Activated CD4-positive, alpha-beta memory T cell treated with anti-CD3 and anti-CD28 coated beads for 36 hours (primary cell): ENCODE measurements around the gene TECR. TPM values are rescaled to one million over a fixed set of nuclear protein-coding genes. Genes with fewer than 3 reads are reported as not detected.

ENCODE experiments used
- CTCF ChIA-PET: fragments of 350-600 bp; sonication (Branson Sonifier 250); formaldehyde crosslinking; loops from one replicate; lab custom pipeline; 2021; ENCODE audit warnings: antibody characterized with exemption, inconsistent platforms; lab: Charles Lee
- POLR2A ChIA-PET: fragments of 350-600 bp; sonication (Branson Sonifier 250); formaldehyde crosslinking; loops from one replicate; lab custom pipeline; 2021; ENCODE audit warnings: antibody characterized with exemption; lab: Charles Lee
- DNase-seq: peaks from one replicate; pipeline ENCODE4 v3.0.0-alpha.2; 2020
- H3K27ac Mint-ChIP-seq: one replicate; pipeline ENCODE4 v1.8.0; 2021; ENCODE audit warnings: mixed read lengths
- H3K27me3 Mint-ChIP-seq: one replicate; pipeline ENCODE4 v1.8.0; 2021; ENCODE audit warnings: mixed read lengths
- H3K36me3 Mint-ChIP-seq: one replicate; pipeline ENCODE4 v1.8.0; 2021; ENCODE audit warnings: mixed read lengths
- H3K4me1 Mint-ChIP-seq: one replicate; pipeline ENCODE4 v1.8.0; 2021; ENCODE audit warnings: low read depth, mixed read lengths
- H3K4me3 Mint-ChIP-seq: one replicate; pipeline ENCODE4 v1.8.0; 2021; ENCODE audit warnings: mild to moderate bottlenecking, mixed read lengths
- H3K9me3 Mint-ChIP-seq: one replicate; pipeline ENCODE4 v1.8.0; 2021; ENCODE audit warnings: mixed read lengths
- intact Hi-C: fragments of 100-400 bp; cut with micrococcal nuclease; formaldehyde crosslinking; loops from one replicate; pipeline ENCODE4 v1.15.1; 2023
- total RNA-seq, 2 experiments: library from RNA; stranded (reverse); gene quantifications; one replicate each; pipeline ENCODE4 v1.2.3, GENCODE V29; 2021

The TECR gene, protein sequence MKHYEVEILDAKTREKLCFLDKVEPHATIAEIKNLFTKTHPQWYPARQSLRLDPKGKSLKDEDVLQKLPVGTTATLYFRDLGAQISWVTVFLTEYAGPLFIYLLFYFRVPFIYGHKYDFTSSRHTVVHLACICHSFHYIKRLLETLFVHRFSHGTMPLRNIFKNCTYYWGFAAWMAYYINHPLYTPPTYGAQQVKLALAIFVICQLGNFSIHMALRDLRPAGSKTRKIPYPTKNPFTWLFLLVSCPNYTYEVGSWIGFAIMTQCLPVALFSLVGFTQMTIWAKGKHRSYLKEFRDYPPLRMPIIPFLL
- 100 to 1,000 TPM; 120 TPM for total RNA-seq

DNA sequence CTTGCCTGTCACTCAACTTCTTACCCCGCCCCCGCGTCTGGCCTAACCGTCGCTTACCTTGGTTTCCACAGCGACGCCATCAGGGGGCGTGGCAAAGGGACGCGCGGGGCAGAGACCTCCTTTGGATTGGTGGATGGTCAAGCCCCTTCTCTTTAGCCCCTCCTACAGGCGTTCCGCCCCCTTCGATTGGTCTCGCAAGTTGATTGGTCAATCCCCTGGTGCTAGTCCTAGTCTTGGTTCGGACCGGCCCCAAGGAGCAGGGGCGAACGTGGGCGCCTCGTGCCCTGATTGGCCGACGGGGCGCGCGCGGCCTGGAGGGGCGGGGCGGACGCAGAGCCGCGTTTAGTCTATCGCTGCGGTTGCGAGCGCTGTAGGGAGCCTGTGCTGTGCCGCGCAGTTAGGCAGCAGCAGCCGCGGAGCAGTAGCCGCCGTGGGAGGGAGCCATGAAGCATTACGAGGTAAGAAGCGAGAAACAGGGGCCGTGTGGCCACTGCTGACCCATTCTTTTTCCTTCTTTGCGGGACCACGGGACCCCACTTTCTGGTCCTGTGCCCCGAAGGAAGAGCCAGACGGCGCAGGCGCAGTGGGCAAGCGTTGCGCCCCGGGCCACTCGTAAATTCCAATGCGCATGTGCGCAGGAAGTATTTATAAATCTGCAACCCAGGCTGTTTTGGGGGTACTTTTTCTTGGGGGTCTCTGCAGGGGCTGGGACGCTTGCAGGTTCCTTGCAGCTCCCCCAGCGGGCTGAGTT lies at the start of gene TECR:
Gene TECR (plus strand): TSS at position 341 of the 751 bp plus-strand sequence. CDS start 103 bp downstream, at position 444.
- no peaks in the 10 kb centered on the region for H3K27me3 Mint-ChIP-seq
- H3K27ac Mint-ChIP-seq, result peak within 1 kb of the TSS; percentile 95
- intact Hi-C loops, result loop anchor here (1.0 to 10.0 kb wide), 4 partner anchors 11 to 1545 kb away; partner anchors contain the start of genes DNAJB1 and TPM4
- ChIA-PET CTCF (interaction anchor here (0.6 to 2.7 kb wide), 3 partner anchors 19 to 27 kb away, joined by 3 to 11 read pairs (median 3); no protein-coding TSS in a partner anchor), POLR2A (interaction anchor here (1.0 to 2.4 kb wide), 3 partner anchors 10 to 12 kb away, joined by 5 to 7 read pairs (median 7); partner anchors contain the start of gene DNAJB1)
- peaks cover 7% of the 10 kb centered on the region for H3K36me3 Mint-ChIP-seq
- H3K4me1 Mint-ChIP-seq, result peaks cover 33% of the 10 kb centered on the region
- no peaks in the 10 kb centered on the region for H3K9me3 Mint-ChIP-seq
- peak; percentile 100 for DNase-seq
- peak within 1 kb of the TSS; percentile 98 for H3K4me3 Mint-ChIP-seq

DNA sequence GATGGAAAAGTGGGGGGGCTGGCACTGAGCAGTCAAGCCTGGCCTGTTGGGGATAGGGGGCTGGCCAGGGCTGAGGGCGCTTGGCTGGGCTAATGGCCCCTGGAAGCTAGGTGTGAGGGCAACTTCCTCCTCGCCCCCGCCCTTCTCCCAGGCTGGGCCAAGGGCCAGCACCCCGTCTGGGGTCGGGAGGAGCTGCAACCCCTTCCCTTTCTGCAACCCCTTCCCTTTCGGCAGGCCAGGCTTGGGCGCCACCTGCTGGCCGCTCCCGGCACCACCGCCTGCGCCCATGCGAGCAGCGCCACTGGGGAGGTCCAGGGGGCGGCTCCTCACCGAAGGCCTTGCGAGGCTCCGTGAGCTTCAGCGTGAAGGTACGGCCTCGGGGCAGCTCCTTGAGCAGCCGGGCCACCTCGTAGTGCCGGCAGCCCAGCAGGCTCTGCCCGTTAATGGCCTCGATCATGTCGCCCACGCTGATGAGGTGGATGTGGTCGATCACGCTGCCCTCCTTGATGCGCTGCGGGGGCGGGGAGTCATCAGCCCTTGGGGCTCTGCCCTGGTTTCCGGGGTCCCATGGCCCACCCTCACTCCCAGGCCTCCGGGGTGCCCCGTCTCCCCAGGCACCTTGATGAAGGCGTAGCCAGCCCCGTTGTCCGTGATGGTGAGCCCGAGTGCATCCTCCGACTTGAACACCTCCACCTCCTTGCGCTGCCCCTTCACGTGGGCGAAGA lies 49.3 kb upstream of the TECR start:
- Mint-ChIP-seq H3K4me3 (no peak overlapping the region), H3K27ac (no peak overlapping the region), H3K27me3 (peaks cover 2% of the 10 kb centered on the region), H3K4me1 (peaks cover 18% of the 10 kb centered on the region), H3K9me3 (no peaks in the 10 kb centered on the region), H3K36me3 (peaks cover 2% of the 10 kb centered on the region)
- POLR2A ChIA-PET, result no interaction called here
- peak; percentile 83 for DNase-seq
- CTCF ChIA-PET, result interaction anchor here (0.6 to 5.3 kb wide), 34 partner anchors 8 to 668 kb away, joined by 3 to 60 read pairs (median 4); partner anchors contain the start of genes DDX39A, DNAJB1 and GIPC1
- intact Hi-C loops, result loop anchor here (1.0 kb wide), 1 partner anchor 48 kb away; no protein-coding TSS in a partner anchor

DNA sequence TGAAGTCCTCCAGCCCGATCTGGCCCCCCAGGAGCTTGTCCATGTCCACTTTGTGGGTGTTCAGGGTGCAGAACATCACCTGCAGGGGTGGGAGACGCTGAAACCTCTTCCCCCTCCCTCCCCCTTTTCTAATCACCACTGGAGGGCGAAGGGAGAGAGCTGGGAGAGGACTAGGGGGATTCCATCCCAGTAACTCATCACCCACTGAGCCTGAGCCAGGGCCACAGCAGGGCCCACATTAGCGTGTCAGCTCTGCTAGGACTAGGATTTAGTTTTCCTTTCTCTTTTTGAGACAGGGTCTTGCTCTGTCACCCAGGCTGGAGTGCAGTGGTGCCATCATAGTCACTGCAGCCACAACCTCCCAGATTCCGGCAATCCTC lies 48.7 kb upstream of the TECR start:
- intact Hi-C loops, result no loop called here
- no peak for DNase-seq
- no peak overlapping the region for H3K27ac Mint-ChIP-seq
- no peak overlapping the region for H3K4me3 Mint-ChIP-seq
- peaks cover 14% of the 10 kb centered on the region for H3K4me1 Mint-ChIP-seq
- H3K9me3 Mint-ChIP-seq, result no peaks in the 10 kb centered on the region
- ChIA-PET POLR2A (interaction anchor here (0.6 kb wide), 1 partner anchor 9 kb away, joined by 3 read pairs; no protein-coding TSS in a partner anchor), CTCF (interaction anchor here (0.6 to 5.3 kb wide), 29 partner anchors 8 to 668 kb away, joined by 3 to 60 read pairs (median 5); partner anchors contain the start of genes DDX39A, DNAJB1 and GIPC1)
- peaks cover 2% of the 10 kb centered on the region for H3K27me3 Mint-ChIP-seq
- peaks cover 2% of the 10 kb centered on the region for H3K36me3 Mint-ChIP-seq

DNA sequence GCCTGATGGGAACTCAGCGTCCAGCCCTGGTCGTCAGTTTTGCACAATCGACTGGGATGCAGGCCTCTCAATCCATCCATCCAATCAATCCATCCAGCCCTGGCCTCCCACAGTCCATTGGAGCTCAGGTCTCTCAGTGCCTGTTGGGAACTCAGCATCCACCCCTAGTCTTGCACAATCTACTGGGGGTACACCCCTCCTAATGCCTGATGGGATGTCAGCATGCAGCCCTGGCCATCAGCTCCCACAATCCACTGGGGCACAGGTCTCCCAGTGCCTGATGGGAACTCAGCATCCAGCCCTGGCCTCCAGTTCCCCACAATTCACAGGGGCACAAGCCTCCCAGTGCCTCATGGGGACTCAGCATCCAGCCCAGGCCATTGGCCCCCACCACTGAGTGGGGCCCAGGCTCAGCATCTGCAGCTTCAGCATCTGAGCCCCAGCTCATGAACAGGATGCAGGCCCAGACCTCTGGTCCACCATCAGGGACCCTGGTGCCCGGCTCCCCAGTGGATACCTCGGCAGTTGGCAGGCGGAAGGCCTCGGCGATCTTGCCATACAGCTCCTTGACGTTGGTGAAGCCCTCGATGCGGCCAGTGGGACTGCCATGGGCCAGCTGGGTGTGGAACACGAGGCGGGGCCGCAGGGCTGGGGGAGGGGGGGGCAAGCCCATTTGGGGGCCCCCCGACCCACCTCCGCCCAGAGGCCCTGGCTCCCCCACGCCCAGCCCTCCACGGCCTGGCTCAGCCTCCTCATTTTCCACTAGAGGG lies 47.0 kb upstream of the TECR start:
- H3K4me1 Mint-ChIP-seq, result peaks cover 8% of the 10 kb centered on the region
- no peak for DNase-seq
- H3K4me3 Mint-ChIP-seq, result no peak overlapping the region
- H3K36me3 Mint-ChIP-seq, result peaks cover 2% of the 10 kb centered on the region
- CTCF ChIA-PET, result interaction anchor here (0.6 to 5.3 kb wide), 5 partner anchors 10 to 1713 kb away, joined by 3 to 60 read pairs (median 4); no protein-coding TSS in a partner anchor
- H3K9me3 Mint-ChIP-seq, result no peaks in the 10 kb centered on the region
- H3K27ac Mint-ChIP-seq, result no peak overlapping the region
- intact Hi-C loops, result no loop called here
- POLR2A ChIA-PET, result no interaction called here
- no peaks in the 10 kb centered on the region for H3K27me3 Mint-ChIP-seq

DNA sequence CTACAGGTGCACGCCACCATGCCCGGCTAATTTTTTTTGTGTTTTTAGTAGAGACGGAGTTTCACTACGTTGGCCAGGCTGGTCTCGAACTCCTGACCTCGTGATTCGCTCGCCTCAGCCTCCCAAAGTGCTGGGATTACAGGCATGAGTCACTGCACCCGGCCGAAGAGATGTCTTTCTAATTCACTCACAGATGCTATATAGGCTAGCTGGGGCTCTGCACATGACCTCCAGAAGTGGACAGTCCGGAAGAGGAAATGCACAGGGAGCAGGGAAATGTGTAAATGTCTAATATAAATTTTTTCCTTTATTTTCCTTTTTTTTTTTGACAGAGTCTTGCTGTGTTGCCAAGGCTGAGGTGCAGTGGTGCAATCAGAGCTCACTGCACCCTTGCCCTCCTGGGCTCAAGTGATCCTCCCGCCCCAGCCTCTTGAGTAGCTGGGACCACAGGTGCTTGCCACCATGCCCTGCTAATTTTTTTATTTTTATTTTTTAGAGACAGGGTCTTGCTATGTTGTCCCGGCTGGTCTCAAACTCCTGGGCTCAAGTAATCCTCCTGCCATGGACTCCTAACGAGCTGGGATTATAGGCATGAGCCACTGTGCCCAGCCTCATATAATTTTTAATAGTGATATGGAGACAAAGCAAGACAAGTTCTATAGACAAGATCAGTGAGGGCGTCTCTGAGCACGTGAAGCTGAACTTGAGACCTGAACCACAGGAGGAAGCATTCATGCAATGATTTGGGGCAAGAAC lies 41.8 kb upstream of the TECR start:
- CTCF ChIA-PET, result interaction anchor here (1.0 to 2.9 kb wide), 8 partner anchors 8 to 350 kb away, joined by 3 to 15 read pairs (median 3); partner anchors contain the start of genes GIPC1 and PTGER1
- Mint-ChIP-seq H3K4me3 (no peak overlapping the region), H3K27ac (no peak overlapping the region), H3K4me1 (peaks cover 4% of the 10 kb centered on the region), H3K27me3 (no peaks in the 10 kb centered on the region), H3K9me3 (no peaks in the 10 kb centered on the region), H3K36me3 (peaks cover 6% of the 10 kb centered on the region)
- intact Hi-C loops, result loop anchor here (2.0 to 5.0 kb wide), 3 partner anchors 125 to 351 kb away; partner anchors contain the start of gene ASF1B
- no peak for DNase-seq
- POLR2A ChIA-PET, result no interaction called here

- no peak overlapping the region for H3K4me3 Mint-ChIP-seq
- H3K27me3 Mint-ChIP-seq, result no peaks in the 10 kb centered on the region
- no peak for DNase-seq
- ChIA-PET POLR2A (no interaction called here), CTCF (interaction anchor here (0.7 to 1.8 kb wide), 4 partner anchors 9 to 62 kb away, joined by 3 to 12 read pairs (median 4); no protein-coding TSS in a partner anchor)
- peaks cover 17% of the 10 kb centered on the region for H3K4me1 Mint-ChIP-seq
- peaks cover 6% of the 10 kb centered on the region for H3K36me3 Mint-ChIP-seq
- no peaks in the 10 kb centered on the region for H3K9me3 Mint-ChIP-seq
- intact Hi-C loops, result no loop called here
- H3K27ac Mint-ChIP-seq, result no peak overlapping the region
Measured at GRCh38 chr19:14492756-14493337, 36.5 kb upstream of the TECR start.

- intact Hi-C loops, result no loop called here
- Mint-ChIP-seq H3K4me3 (peak overlapping the region; percentile 78), H3K4me1 (peaks cover 17% of the 10 kb centered on the region), H3K27ac (peak overlapping the region; percentile 19), H3K27me3 (no peaks in the 10 kb centered on the region), H3K9me3 (no peaks in the 10 kb centered on the region), H3K36me3 (peaks cover 6% of the 10 kb centered on the region)
- ChIA-PET POLR2A (interaction anchor here (1.0 to 3.3 kb wide), 2 partner anchors 19 to 24 kb away, joined by 3 to 18 read pairs; partner anchors contain the start of gene DNAJB1), CTCF (interaction anchor here (2.5 to 4.7 kb wide), 2 partner anchors 11 to 15 kb away, joined by 24 to 35 read pairs; no protein-coding TSS in a partner anchor)
- no peak for DNase-seq
Measured at GRCh38 chr19:14494411-14494810, 35.0 kb upstream of the TECR start.

GRCh38 chr19:14494910-14495671 lies 34.3 kb upstream of the TECR start:
- Mint-ChIP-seq H3K4me1 (peaks cover 17% of the 10 kb centered on the region), H3K36me3 (peaks cover 3% of the 10 kb centered on the region), H3K4me3 (peak overlapping the region; percentile 78), H3K27ac (peak overlapping the region; percentile 66), H3K9me3 (no peaks in the 10 kb centered on the region), H3K27me3 (no peaks in the 10 kb centered on the region)
- ChIA-PET CTCF (interaction anchor here (0.6 to 4.7 kb wide), 6 partner anchors 8 to 358 kb away, joined by 3 to 35 read pairs (median 7); partner anchors contain the start of gene ASF1B), POLR2A (interaction anchor here (1.0 to 3.3 kb wide), 5 partner anchors 11 to 77 kb away, joined by 3 to 18 read pairs (median 4); partner anchors contain the start of gene DNAJB1)
- intact Hi-C loops, result no loop called here
- DNase-seq, result no peak

GRCh38 chr19:14495672-14496028 lies 33.7 kb upstream of the TECR start:
- Mint-ChIP-seq H3K27ac (peak overlapping the region; percentile 66), H3K9me3 (no peaks in the 10 kb centered on the region), H3K27me3 (no peaks in the 10 kb centered on the region), H3K4me3 (peak overlapping the region; percentile 78), H3K4me1 (peaks cover 17% of the 10 kb centered on the region), H3K36me3 (peaks cover 3% of the 10 kb centered on the region)
- ChIA-PET POLR2A (interaction anchor here (1.0 to 3.3 kb wide), 5 partner anchors 11 to 78 kb away, joined by 3 to 18 read pairs (median 4); partner anchors contain the start of gene DNAJB1), CTCF (interaction anchor here (0.6 to 4.7 kb wide), 6 partner anchors 9 to 359 kb away, joined by 3 to 35 read pairs (median 7); partner anchors contain the start of gene ASF1B)
- intact Hi-C loops, result no loop called here
- DNase-seq, result no peak
